ENCODE data around the gene CYP4F2.
"Not testable (repeated sequence)": the region's sequence is repeated elsewhere in the genome, so short reads cannot be mapped to it uniquely, and the experiment has no call there.

Gene CYP4F2

GRCh38 chr19:15899561-15899960, 1.7 kb upstream of the CYP4F2 start:
- DNase-seq = not testable (repeated sequence)

- DNase-seq = no peak
Measured at GRCh38 chr19:15897026-15897737, 692 bp downstream of the CYP4F2 start.

- no peak for DNase-seq
Measured at GRCh38 chr19:15895876-15896430, 1.9 kb downstream of the CYP4F2 start.

- DNase-seq = no peak
Measured at GRCh38 chr19:15894359-15894758, 3.5 kb downstream of the CYP4F2 start.

- DNase-seq = no peak
Measured at GRCh38 chr19:15893477-15893876, 4.4 kb downstream of the CYP4F2 start.

GRCh38 chr19:15892012-15892411, 5.9 kb downstream of the CYP4F2 start:
- no peak for DNase-seq

- DNase-seq = no peak
Measured at GRCh38 chr19:15891434-15891833, 6.4 kb downstream of the CYP4F2 start.

- DNase-seq = not testable (repeated sequence)
Measured at GRCh38 chr19:15889339-15889738, 8.5 kb downstream of the CYP4F2 start.

GRCh38 chr19:15885919-15886318, 12.0 kb downstream of the CYP4F2 start:
- DNase-seq = no peak

- DNase-seq = no peak
Measured at GRCh38 chr19:15885167-15885566, 12.7 kb downstream of the CYP4F2 start.

- DNase-seq = not testable (repeated sequence)
Measured at GRCh38 chr19:15883329-15883728, 14.5 kb downstream of the CYP4F2 start.

GRCh38 chr19:15874821-15875474, 22.9 kb downstream of the CYP4F2 start:
- DNase-seq = no peak

- DNase-seq = not testable (repeated sequence)
Measured at GRCh38 chr19:15873771-15874170, 24.1 kb downstream of the CYP4F2 start.

- peak; percentile 2 for DNase-seq
Measured at GRCh38 chr19:15871570-15871969, 26.3 kb downstream of the CYP4F2 start.

- DNase-seq = no peak
Measured at GRCh38 chr19:15869873-15870272, 28.0 kb downstream of the CYP4F2 start.

GRCh38 chr19:15869109-15869555, 28.7 kb downstream of the CYP4F2 start:
- peak; percentile 23 for DNase-seq

GRCh38 chr19:15866636-15867035, 31.2 kb downstream of the CYP4F2 start:
- no peak for DNase-seq

- no peak for DNase-seq
Measured at GRCh38 chr19:15864824-15865223, 33.0 kb downstream of the CYP4F2 start.

- no peak for DNase-seq
Measured at GRCh38 chr19:15863272-15863671, 34.6 kb downstream of the CYP4F2 start.

GRCh38 chr19:15862444-15862843, 35.4 kb downstream of the CYP4F2 start:
- DNase-seq = no peak

- DNase-seq = no peak
Measured at GRCh38 chr19:15860522-15860921, 37.4 kb downstream of the CYP4F2 start.

- no peak for DNase-seq
Measured at GRCh38 chr19:15859187-15859586, 38.7 kb downstream of the CYP4F2 start.

- no peak for DNase-seq
Measured at GRCh38 chr19:15850385-15850784, 47.5 kb downstream of the CYP4F2 start.

GRCh38 chr19:15846923-15847322, 51.0 kb downstream of the CYP4F2 start:
- no peak for DNase-seq

All from stimulated activated CD4-positive, alpha-beta T cell treated with anti-CD3 and anti-CD28 coated beads, Interleukin-4, amount 100 ng/mL, for 1 hour (primary cell).